AML-193 (cell line): ENCODE measurements around the gene ACOT7.

ENCODE experiments used
- DNase-seq, 2 experiments: peaks; one replicate each; lab custom pipeline; 2025; lab: John Stamatoyannopoulos, UW

The ACOT7 gene

GRCh38 chr1:6424000-6424565 is 30.5 kb upstream of the ACOT7 start:
- DNase-seq: no peak

GRCh38 chr1:6423321-6423999 is 29.9 kb upstream of the ACOT7 start:
- peak; percentile 12 to 15 for DNase-seq

- no peak for DNase-seq
These were observed 27.7 kb upstream of the ACOT7 start for GRCh38 chr1:6421266-6421665.

GRCh38 chr1:6420454-6421042 is 27.0 kb upstream of the ACOT7 start:
- DNase-seq: no peak

- DNase-seq: no peak
These were observed 26.4 kb upstream of the ACOT7 start, which contains the start of gene HES2 for GRCh38 chr1:6419804-6420453. Gene HES2 (minus strand): TSS chr1:6419919. CDS start chr1:6419820, 99 bp downstream.

- no peak for DNase-seq
These were observed 25.8 kb upstream of the ACOT7 start for GRCh38 chr1:6419397-6419803.

- DNase-seq: no peak
These were observed 25.3 kb upstream of the ACOT7 start for GRCh38 chr1:6418668-6419396.

- DNase-seq: no peak
These were observed 24.5 kb upstream of the ACOT7 start for GRCh38 chr1:6417961-6418667.

GRCh38 chr1:6416906-6417305 is 23.3 kb upstream of the ACOT7 start:
- no peak for DNase-seq

GRCh38 chr1:6416295-6416656 is 22.7 kb upstream of the ACOT7 start:
- no peak for DNase-seq

GRCh38 chr1:6414881-6415626 is 21.5 kb upstream of the ACOT7 start:
- DNase-seq: peak in 1 of 2 experiments; percentile 5

GRCh38 chr1:6414443-6414844 is 20.9 kb upstream of the ACOT7 start:
- no peak for DNase-seq

GRCh38 chr1:6412896-6413295 is 19.3 kb upstream of the ACOT7 start:
- DNase-seq: no peak

- no peak for DNase-seq
These were observed 16.8 kb upstream of the ACOT7 start for GRCh38 chr1:6410248-6410893.

- DNase-seq: no peak
These were observed 16.2 kb upstream of the ACOT7 start for GRCh38 chr1:6409733-6410132.

- DNase-seq: peak in 1 of 2 experiments; percentile 1
These were observed 15.5 kb upstream of the ACOT7 start for GRCh38 chr1:6409053-6409452.

- DNase-seq: no peak
These were observed 14.5 kb upstream of the ACOT7 start for GRCh38 chr1:6408023-6408422.

- DNase-seq: peak; percentile 18 to 32
These were observed 8.1 kb upstream of the ACOT7 start for GRCh38 chr1:6401673-6402072.

- DNase-seq: no peak
These were observed 5.7 kb upstream of the ACOT7 start for GRCh38 chr1:6399294-6399693.

- no peak for DNase-seq
These were observed 4.4 kb upstream of the ACOT7 start for GRCh38 chr1:6397844-6398441.
